HG03045 (cell line): ENCODE results near the gene PCDH9.
"Not testable (repeated sequence)": the region's sequence is repeated elsewhere in the genome, so short reads cannot be mapped to it uniquely, and the experiment has no call there.

Experiments used
- ATAC-seq: cut with Tn5 transposase; IDR thresholded peaks from one replicate; pipeline ENCODE4 v1.9.1; 2021; ENCODE audit warnings: mild to moderate bottlenecking, moderate library complexity; ENCODE audit not compliant: unreplicated experiment

Gene PCDH9

DNA sequence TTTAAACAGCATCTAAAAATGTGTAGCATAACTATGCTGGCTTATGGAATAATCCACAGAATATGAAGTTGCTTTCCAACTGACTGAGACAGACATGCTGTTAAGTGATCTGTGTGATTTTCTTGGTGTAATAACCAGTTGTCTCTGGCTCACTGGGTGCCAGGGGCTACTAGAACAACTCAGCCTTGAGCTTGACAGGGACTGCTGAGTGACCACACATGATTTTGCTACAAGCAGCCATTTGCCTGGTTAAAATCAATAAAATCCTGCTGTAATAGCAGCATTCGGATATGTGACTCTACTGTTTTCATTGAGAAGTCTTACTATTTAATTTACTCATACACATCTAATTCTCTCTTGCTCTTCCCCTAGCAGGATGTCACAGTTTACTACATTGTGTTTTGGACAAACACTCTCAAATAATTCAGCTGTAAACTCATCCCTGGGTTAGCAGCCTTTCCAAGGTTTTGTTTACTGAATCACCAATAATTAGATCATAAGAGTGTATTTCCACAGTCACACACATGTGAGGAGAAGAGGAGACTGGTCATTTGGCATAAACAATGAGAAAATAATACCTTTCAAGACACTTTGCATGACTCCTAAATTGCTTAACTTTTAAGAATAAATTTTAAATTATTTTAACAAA is 426.2 kb downstream of the PCDH9 start:
- no peak for ATAC-seq

DNA sequence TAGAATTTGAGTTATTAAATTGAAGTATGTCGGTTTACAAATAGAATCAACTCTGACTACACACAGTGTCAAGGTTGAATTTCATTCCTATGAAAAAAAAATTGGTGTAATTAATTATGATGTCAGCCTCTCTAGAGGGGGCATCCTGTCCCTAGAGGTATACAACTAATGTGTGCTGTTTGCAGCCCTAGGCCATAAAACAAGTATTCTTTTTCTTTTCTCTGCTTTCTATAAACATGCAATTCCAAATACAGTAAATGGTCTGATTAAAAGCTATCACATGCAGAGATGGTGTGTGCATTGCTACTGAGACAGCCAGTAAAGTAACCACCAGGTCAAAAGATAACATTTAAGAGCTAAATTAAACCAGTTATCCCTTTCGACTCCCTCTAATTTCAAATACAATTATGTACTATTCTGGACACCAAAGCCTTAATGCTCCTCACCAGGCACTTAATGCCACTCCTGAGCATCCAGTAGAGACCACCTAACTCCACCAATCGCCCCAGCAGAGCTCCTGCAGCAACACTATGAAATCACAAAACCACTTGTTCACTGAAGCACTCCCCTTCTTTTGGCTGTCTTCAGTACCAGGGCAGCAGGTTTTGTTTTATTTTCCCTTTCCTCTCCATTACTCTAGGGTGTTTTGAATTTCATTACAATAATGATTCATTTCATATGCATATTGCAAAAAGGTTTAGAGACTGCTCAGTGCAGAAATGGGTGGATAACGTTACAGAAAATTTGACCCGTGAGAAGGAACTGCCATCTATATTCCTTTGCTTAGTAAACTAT is 426.9 kb downstream of the PCDH9 start:
- ATAC-seq = no peak

DNA sequence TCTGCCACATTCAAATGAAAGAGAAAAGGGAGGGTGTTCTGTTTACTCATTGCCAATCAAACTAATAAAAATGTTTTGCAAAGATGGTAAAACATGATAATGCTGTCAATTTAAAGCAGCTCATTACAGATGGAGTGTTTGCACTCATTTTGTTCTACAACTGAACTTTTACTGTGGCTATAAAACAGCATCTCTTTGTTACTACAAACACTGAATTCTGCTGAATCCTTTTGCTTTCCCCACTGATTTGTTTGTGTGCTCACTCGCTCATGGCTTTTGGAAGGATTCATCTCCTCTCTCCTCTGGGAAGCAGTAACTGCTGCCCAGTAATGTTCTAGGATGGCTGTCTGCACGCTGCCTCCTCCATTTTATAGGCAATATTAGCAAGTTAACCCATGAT is 434.5 kb downstream of the PCDH9 start:
- ATAC-seq = no peak

DNA sequence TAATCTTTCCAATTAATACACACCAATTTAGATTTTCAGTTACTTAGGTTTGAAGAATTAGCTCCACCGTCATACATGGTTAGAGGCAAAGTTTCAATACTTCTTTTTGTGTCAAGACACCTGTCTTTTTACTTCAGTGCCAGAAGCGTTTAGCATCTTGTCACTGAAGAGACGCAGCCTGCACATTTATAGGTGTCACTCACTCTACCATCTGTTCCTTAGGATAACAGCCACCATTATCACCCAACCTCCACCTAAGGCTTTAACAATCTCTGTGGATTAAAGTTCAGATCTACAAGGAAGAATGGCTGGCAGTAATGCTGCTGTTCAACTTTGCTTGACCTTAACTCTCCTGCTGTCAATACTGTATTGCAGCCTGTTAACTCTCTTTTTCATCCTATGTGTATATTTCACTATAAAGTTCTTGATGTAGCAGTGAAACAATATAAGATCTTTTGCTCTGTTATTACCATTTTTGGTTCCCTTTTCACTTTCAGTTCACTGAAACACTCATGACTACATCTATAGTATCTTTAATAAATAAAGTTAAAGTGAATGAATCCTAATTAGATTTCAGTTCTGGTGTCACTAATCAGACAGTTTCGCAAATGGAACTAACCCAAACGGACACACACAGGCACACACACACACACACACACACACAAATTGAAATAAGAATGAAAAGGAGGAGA is 435.6 kb downstream of the PCDH9 start:
- no peak for ATAC-seq

DNA sequence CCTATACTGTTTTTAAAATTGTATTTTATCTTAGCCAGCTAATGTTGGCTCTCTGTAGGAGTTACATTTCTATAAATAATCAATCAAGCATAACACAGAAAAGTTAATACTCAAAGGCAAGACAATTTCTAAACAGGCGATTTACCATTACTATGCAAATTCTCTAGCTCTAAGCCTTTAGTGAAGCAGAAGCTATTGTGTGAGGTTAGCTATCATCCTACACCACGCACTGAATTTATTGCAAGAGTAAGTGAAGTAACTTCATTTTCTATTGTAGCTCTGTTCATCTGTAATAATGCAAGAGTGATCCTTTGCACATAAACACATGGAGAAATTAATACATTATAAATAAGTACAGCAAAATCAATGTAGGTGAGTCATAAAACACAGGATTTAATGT is 439.3 kb downstream of the PCDH9 start:
- ATAC-seq = no peak

DNA sequence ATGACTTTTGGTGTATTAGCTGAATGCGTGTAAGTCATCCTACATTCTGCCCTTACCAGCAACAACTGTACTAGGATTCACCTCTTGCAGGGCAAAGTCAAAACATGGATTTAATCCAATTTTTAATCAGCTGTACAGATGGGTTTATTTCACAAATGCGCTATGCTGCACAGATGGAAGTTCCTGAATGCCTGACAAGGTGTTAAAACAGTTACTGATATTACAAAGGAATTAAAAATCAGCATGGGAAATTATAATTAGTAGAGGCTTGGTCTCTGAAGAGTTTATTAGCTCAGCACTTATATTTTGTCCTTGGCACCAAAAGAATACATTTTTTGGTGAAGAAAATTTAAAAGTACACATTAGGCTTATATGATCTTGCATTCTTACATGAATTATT is 448.9 kb downstream of the PCDH9 start:
- no peak for ATAC-seq

DNA sequence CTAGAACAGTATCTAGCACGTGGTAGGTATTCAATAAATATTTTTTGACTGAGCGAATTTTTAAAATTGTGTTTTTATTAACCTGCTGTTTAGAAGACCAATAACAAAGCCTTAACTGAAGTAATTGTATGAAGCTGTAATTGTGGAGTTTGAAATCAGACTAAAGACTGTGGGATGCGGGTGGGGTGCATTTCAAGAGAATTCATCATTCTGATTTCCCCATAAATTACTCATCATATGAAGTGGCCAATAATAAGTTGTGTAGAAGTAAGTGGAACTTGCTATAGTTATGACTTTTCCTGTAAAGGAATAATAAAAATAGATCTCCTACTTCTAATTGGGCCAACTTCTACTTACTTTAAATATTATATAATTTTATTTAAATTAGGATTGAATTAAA is 449.3 kb downstream of the PCDH9 start:
- no peak for ATAC-seq

DNA sequence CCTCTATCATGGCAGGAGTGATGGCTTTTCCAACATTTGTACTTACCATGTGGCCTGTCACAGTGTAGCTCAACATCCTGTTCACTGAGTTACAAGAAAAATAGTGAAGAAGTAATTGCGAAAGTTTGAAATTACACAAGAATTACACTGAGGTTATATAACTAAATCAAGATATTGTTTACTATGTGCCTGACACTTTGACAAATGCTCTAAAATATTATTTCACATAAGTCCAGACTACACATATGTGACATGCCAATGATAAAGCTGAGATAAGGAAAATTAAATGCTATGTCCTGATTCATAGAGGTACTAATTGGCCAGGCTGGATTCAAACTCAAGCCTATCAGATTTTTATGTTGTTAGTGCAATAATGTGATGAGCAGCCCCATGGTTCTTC is 451.7 kb downstream of the PCDH9 start:
- no peak for ATAC-seq

DNA sequence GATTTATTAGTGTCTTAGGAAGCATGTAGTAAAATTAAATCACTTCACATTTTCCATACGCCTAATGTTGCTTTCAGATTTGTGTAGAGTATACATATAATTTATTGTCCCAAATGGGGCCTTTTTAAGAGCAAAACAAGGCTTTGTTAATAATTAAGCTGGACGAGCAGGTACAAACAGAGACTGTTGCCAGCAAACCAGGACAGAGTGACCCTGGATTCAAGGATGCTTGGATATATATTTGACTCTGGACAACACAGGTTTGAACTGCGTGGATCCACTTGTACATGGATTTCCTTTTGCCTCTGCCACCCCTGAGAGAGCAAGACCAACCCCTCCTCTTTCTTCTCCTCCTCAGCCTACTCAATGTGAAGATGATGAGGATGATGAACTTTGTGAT is 454.9 kb downstream of the PCDH9 start:
- no peak for ATAC-seq

DNA sequence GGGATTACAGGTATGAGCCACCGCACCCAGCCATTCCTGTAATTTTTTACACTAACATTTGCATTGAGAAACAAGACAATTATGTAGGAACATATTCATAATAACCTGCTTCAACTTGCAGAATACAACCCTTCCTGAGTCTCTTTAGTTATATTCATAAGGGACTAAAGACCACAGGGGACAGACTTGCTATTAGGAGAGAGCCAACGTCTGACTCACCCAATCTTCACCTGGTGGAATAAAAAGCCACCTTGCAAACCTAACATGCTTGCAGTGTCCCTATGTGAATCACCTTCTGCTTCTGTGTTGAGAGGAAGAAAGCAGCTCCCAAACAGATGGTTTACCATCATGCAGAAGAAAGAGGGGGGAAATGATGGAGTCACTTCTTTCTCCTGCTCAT is 456.1 kb downstream of the PCDH9 start:
- no peak for ATAC-seq

DNA sequence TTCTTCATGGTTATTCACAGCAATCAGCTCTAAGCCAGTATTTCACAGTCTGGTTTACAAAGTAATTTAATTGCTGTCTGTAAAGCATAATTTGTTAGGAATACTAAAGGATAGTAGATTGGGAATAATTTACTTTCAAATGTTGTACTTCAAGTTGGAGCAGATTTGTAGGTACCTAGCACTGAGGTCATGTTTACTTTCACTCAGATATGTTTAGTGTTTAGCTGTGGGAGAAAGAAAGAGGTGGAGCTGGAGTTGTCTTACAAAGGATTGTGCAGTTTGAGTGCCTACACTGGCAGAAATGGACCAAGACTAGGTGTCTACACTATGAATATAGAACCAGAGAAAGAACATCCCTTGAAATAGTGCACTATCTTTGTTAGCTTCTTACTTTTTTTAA is 464.6 kb downstream of the PCDH9 start:
- ATAC-seq = no peak

DNA sequence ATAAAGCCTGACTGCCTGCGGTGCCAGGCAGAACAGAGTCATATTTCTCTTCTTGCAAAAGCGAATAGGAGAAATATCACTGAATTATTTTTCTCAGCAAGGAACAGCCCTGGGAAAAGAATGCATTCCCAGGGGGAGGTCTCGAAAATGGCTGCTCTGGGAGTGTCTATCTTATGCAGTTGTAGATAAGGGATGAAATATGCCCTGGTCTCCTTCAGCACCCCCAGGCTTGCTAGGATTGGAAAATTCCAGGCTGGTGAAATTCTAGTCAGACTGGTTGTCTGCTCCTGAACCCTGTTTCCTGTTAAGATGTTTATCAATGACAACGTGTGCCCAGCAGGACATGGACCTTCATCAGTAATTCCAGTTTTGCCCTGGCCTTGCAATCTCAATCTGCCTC is 469.5 kb downstream of the PCDH9 start:
- ATAC-seq = not testable (repeated sequence)

DNA sequence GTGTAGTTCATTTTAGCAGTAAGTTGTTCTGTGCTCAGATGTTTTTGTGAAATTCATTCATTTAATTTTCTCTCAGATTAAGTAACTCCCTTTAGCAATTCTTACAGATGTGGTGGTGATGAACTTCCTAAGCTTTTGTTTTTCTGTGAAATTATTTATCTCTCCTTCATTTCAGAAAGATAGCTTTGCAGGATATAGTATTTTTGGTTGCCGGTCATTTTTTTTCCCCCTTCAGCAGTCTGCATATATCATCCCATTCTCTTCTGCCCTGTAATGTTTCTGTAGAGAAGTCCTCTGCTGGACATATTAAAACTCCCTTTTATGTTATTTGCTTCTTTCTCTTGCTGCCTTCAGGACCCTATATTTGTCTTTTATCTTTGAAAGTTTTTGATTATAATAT is 470.2 kb downstream of the PCDH9 start:
- ATAC-seq = no peak

DNA sequence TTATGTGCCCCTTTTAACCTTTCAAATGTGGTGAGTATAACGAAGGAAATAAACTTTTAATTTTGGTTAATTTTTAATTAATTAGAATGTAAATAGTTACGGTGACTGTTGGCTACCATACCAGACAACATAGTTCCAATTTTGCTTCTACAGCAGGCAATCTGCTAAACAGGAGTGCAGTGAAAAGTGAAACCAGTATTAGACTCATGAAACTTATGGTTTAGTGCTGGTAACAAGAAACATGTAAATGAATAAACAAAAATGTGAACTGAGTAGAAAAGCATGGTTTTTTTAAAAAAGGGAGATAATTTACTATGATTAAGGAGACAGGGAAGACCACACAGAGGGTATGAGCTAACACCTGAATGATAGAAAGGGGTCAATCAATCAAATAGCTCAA is 478.4 kb downstream of the PCDH9 start:
- ATAC-seq = no peak

DNA sequence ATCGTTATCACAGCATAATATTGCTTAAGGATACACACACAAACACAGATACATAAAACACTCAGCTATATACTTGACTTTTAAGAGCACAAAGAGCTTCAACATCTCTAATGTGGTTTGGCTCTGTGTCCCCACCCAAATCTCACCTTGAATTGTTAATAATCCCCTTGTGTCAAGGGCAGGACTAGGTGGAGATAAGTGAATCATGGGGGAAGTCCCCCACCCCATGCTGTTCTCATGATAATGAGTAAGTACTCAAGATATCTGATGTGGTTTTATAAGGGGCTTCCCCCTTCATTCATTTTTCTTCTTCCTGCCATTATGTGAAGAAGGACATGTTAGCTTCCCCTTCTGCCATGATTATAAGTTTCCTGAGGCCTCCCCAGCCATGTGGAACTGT is 481.4 kb downstream of the PCDH9 start:
- no peak for ATAC-seq

DNA sequence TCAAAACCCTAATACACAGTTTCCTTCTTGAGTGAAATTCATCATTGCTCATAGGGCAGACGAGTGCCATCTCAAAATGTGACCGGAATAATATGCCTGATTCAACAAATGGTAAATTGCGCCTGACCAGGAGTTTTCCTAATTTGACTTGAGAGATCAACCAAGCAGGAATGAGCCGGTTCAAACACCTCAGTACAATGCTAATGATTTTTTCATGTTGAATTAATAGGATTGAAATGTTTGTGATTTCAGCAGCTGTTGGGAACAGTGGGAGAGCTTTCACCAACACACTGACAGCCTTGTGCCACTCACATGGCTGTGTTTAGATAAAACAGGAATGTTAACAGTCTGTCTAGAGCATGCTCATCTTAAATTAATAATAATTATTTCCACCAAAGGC is 484.8 kb downstream of the PCDH9 start:
- no peak for ATAC-seq

DNA sequence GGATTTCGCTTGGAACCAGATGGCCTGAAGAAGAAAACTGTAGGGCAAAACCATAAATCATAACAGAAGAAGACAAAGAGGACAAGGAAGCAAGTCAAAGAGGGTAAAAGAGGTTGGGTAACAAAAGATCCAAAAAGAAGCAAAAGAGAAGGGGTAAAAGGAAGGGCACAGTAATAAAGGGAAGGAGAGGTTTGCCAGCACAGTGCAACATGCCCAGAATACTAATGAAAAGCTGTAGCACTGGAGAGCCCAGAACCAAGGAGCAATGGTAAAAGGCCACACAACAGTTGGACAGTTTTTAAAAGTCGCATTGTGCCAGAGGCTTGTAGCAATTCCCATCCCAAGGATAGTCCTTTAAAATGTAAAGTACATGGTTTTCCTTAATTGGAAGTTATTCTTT is 506.6 kb downstream of the PCDH9 start:
- ATAC-seq = no peak

DNA sequence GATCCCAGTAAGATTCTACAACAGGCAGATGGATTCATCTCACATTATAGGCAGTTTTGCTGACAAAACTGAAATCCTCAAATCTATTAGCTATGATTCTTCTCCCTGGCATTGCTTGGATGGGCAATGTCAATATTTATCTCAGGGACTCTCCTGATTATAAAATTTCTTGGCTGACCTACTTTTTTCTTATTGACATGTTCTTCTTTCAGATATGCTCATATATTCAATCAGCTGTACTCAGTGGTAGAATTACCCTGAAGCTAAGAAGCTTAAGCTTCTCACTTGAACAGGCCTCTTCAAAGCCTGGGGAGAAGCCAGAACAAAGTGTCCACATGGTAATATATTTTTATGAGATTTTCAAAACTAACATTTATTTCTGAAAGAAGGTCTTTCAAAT is 513.6 kb downstream of the PCDH9 start:
- no peak for ATAC-seq

DNA sequence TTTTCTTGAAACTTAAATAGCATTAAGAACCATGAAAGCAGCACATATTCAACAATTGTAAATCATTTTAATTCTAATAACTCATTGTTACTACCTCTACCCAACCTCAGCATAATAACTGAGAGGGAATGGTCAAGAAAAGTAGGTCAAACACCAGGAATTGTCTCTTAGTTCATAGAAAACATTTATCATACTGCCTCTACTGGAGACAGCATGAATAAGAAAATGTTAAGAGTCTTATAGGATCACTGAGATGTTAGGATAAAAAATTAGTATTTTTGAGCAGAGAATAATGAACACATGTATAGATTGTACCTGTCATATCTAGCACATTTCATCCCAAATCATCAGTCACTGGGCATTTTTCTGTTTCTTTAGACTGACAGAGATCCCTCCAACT is 515.3 kb downstream of the PCDH9 start:
- ATAC-seq = no peak

DNA sequence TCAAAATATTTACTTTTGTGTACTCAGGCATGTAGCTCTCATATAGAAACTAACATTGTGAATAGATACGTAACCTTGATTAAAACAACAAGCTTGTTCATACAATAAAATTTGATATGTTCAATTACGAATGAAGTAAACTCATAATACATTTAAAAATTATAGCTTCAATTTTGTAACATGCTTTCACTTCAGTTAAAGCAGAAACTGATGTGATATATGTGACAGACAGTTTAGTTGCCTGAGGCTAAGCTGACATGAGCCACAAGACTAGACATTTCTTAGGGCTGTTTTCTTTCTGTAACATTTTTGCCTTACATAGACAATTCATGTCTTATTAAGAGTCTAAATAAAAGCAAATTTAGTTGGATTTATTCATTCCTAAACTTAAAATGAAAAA is 526.0 kb downstream of the PCDH9 start:
- ATAC-seq = no peak

DNA sequence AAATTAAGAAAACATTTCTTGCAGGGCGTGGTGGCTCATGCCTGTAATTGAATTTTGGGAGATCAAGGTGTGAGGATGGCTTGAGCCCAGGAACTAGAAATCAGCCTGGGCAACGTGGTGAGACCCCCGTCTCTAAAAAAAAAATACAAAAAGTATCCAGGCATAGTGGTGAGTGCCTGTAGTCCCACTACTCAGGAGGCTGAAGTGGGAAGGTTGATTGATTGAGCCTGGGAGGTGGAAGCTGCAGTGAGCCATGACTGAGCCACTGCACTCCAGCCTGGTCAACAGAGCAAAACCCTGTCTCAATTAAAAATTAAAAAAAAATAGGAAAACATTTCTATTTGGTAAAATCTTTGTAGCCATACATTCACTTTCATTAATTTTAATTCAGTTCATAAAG is 526.5 kb downstream of the PCDH9 start:
- ATAC-seq = no peak

DNA sequence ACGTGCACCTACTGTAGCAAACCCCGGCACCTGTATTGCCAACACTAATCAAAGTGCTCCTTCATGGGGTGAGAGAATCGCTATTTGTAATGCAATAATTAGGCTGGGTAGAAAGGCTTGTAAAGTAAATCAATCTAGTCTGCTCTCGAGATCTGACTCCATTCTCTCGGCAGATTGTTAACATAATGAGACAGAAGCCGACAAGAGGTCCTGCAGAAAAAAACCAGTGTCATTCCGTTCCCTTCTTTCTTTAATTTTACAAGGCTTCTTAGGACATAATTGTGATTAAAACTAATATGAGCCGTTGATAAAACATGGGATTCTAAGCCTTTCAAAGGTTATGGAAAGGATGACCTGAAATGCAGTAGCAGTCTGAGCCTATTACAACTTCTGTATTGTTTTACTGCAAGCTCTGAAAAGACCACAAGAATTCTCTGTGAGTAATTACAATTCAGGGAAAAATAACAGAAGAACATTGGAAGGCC is 530.0 kb downstream of the PCDH9 start:
- no peak for ATAC-seq
